Memory B cell (primary cell): ENCODE measurements around the gene PSMD13.
A peak's percentile ranks its signal among the peaks of the same experiment; 100 is the strongest.

Experiments used
- ATAC-seq: fragments of 150-1000 bp; cut with Tn5 transposase; 2 replicates; pipeline ENCODE4 v1.10.0; 2021; ENCODE audit warnings: low read depth, mild to moderate bottlenecking, moderate library complexity
- DNase-seq, 2 donors: peaks; one replicate each; pipeline ENCODE4 v3.0.0; 2022; ENCODE audit warnings: low spot score in 2 of 2
- H3K27ac Mint-ChIP-seq: one replicate; pipeline ENCODE4 v1.8.0; 2022; ENCODE audit warnings: mild to moderate bottlenecking, moderate library complexity, mixed read lengths
- H3K27me3 Mint-ChIP-seq: one replicate; pipeline ENCODE4 v1.8.0; 2022; ENCODE audit warnings: mixed read lengths
- H3K36me3 Mint-ChIP-seq: one replicate; pipeline ENCODE4 v1.8.0; 2022; ENCODE audit warnings: mild to moderate bottlenecking, mixed read lengths
- H3K4me1 Mint-ChIP-seq: one replicate; pipeline ENCODE4 v1.8.0; 2022; ENCODE audit warnings: mixed read lengths
- H3K4me3 Mint-ChIP-seq: one replicate; pipeline ENCODE4 v1.8.0; 2022; ENCODE audit warnings: mild to moderate bottlenecking, moderate library complexity, mixed read lengths
- H3K9me3 Mint-ChIP-seq: one replicate; pipeline ENCODE4 v1.8.0; 2022; ENCODE audit warnings: mixed read lengths

The PSMD13 gene

DNA sequence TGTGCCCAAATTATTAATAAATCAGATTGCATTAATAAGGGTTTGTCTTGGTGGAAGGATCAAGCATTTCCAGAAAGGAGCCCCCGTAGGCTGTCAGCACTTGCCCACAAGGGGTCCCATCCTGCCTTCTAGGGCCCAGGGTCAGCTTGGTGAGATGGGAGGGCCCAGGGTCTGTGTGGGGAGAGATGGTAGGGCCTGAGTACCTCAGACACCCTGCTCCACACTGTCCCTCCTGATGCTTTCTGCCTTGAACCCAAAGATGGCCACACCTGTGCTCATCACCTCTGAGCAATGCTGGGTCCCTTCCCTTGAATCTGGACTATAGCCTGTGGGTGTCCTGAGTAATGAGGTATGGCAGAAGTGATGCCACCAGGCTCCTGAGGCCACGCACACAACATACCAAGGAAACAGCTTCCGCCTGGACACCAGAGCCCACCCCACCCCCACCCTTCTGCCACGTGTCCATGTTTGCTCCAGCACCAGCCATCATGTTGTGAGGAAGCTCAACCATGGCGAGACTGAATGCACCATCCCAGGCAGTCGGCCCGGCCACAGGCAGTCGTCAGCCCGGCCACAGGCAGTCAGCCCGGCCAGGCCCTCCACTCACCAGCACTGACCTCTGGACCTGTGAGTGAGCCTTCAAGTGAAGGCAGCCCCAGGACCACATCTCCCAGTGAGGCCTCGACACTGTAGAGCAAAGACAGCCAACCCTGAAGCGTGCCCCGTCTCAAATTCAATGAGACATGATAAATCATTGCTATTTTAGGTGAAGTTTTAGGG lies 36.4 kb upstream of the PSMD13 start:
- Mint-ChIP-seq H3K9me3 (no peaks in the 10 kb centered on the region), H3K27ac (no peak overlapping the region), H3K27me3 (no peaks in the 10 kb centered on the region), H3K4me3 (no peak overlapping the region), H3K4me1 (peaks cover 17% of the 10 kb centered on the region), H3K36me3 (peaks cover 14% of the 10 kb centered on the region)
- ATAC-seq = no peak
- no peak for DNase-seq

DNA sequence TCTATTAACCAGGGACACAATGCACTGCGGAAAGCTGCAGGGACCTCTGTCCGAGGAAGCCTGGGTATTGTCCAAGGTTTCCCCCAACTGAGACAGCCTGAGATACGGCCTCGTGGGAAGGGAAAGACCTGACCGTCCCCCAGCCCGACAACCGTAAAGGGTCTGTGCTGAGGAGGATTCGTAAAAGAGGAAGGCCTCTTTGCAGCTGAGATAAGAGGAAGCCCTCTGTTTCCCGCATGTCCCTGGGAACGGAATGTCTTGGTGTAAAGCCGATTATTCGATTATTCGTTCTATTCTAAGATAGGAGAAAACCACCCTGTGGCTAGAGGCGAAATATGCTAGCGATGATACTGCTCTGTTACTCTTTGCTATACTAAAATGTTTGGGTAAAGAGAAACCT lies 34.8 kb upstream of the PSMD13 start:
- no peak for ATAC-seq
- no peak for DNase-seq
- H3K4me3 Mint-ChIP-seq = no peak overlapping the region

GRCh38 chr11:202490-202889 lies 34.3 kb upstream of the PSMD13 start:
- DNase-seq (no peak), ATAC-seq (no peak)
- Mint-ChIP-seq H3K4me3 (no peak overlapping the region), H3K4me1 (peaks cover 23% of the 10 kb centered on the region), H3K36me3 (peaks cover 14% of the 10 kb centered on the region), H3K27me3 (no peaks in the 10 kb centered on the region), H3K9me3 (no peaks in the 10 kb centered on the region), H3K27ac (peak overlapping the region; percentile 6)

More for the DNA sequence above, 34.8 kb upstream of the PSMD13 start:
- Mint-ChIP-seq H3K36me3 (peaks cover 14% of the 10 kb centered on the region), H3K27me3 (no peaks in the 10 kb centered on the region), H3K4me1 (peaks cover 23% of the 10 kb centered on the region), H3K27ac (peak overlapping the region; percentile 6), H3K9me3 (no peaks in the 10 kb centered on the region)

DNA sequence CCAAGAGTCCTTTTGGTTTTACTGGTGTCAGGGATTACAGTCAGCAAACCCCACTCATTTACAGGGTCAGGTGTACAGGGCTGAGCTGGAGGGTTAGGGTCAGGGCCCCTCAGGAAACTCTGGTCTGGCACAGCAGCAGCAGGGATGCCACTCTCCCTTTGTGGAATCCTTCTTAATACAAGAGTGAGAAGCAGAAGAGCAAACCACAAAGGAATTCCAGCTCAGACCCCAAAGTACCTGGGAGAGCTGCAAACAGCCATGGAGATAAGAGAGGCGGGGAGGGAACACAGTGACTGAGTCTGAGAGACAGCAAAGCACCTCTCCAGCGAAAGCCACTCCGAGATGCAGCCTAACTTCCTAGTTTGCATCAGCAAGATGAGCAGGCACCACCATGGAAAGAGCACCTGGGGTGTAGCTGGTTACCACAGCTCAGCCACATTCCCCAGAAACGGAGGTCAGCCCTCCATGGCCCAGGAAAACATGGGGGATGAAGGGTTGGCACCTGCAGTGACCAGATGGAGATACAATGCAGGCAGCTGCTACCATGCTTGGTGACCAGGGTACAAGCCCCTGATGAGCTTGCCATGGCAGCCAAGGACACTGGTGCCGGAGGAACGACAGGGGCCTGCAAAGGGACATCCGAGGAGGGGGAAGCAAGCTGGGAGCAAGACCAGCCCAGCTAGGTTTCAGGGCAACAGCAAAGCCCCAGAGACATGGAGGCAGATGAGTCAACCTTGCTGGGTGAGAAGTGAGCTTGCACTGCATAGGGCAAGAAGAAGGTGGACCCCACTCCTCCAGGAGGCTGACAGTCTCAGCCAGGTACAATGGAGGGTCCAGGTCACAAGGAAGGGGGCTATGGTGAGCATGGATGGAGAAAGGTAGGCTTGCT lies 33.5 kb upstream of the PSMD13 start:
- ATAC-seq (no peak), DNase-seq (no peak)
- H3K9me3 Mint-ChIP-seq = no peaks in the 10 kb centered on the region
- peak overlapping the region; percentile 9 for H3K4me3 Mint-ChIP-seq
- no peak overlapping the region for H3K27ac Mint-ChIP-seq
- peaks cover 23% of the 10 kb centered on the region for H3K4me1 Mint-ChIP-seq
- no peaks in the 10 kb centered on the region for H3K27me3 Mint-ChIP-seq
- H3K36me3 Mint-ChIP-seq = peaks cover 14% of the 10 kb centered on the region

- peaks cover 27% of the 10 kb centered on the region for H3K4me1 Mint-ChIP-seq
- no peaks in the 10 kb centered on the region for H3K27me3 Mint-ChIP-seq
- peaks cover 16% of the 10 kb centered on the region for H3K36me3 Mint-ChIP-seq
- H3K9me3 Mint-ChIP-seq = no peaks in the 10 kb centered on the region
- DNase-seq (no peak), ATAC-seq (no peak)
- H3K27ac Mint-ChIP-seq = no peak overlapping the region
- no peak overlapping the region for H3K4me3 Mint-ChIP-seq
Observed at GRCh38 chr11:203945-204586, 32.7 kb upstream of the PSMD13 start.

- H3K4me3 Mint-ChIP-seq = no peak overlapping the region
- DNase-seq = no peak
- H3K9me3 Mint-ChIP-seq = no peaks in the 10 kb centered on the region
Observed at GRCh38 chr11:204587-205109, 32.1 kb upstream of the PSMD13 start.

GRCh38 chr11:205221-206001 lies 31.4 kb upstream of the PSMD13 start:
- H3K36me3 Mint-ChIP-seq = peaks cover 16% of the 10 kb centered on the region
- H3K27me3 Mint-ChIP-seq = no peaks in the 10 kb centered on the region
- DNase-seq = no peak
- peak overlapping the region; percentile 90 for H3K4me3 Mint-ChIP-seq
- ATAC-seq = no peak
- no peaks in the 10 kb centered on the region for H3K9me3 Mint-ChIP-seq
- H3K4me1 Mint-ChIP-seq = peaks cover 30% of the 10 kb centered on the region
- no peak overlapping the region for H3K27ac Mint-ChIP-seq

More at GRCh38 chr11:204587-205109, 32.1 kb upstream of the PSMD13 start:
- H3K36me3 Mint-ChIP-seq = peaks cover 16% of the 10 kb centered on the region
- H3K27me3 Mint-ChIP-seq = no peaks in the 10 kb centered on the region
- peaks cover 27% of the 10 kb centered on the region for H3K4me1 Mint-ChIP-seq
- H3K27ac Mint-ChIP-seq = no peak overlapping the region
- ATAC-seq = no peak

GRCh38 chr11:206002-206384 lies 30.8 kb upstream of the PSMD13 start:
- Mint-ChIP-seq H3K4me1 (peaks cover 30% of the 10 kb centered on the region), H3K36me3 (peaks cover 14% of the 10 kb centered on the region)

DNA sequence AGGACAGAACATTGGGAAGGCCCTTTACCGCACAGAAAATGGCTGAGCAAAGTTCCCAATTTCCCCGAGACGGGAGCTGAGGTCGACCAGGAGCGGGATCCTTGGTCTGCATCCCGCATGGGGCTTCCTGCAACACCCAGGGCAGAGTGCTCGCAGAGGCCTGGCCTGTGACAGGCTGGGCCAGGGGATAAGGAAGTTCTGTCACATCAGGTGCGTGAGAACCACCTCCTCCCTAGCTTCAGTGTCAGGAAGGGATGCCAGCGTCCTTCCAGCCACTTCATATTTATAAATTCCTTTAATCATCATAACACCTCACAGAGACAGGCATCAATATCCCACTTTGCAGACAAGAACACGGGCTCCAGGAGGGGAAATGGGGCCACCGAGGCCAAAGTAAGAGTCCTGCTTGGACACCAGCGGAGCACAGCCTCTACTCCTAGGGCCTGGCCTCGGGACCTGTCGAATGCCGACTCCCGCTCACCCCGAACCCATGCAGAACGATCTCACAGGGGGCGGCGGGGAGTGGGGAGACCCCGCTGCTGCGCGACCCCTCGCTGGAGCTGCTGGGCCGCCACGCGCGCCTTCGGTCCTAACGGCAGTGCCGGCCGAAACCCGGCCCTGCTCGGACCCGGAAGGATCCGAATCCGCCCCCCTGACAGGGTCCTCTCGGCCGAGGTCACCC lies 30.1 kb upstream of the PSMD13 start:
- peaks cover 14% of the 10 kb centered on the region for H3K36me3 Mint-ChIP-seq
- H3K9me3 Mint-ChIP-seq = no peaks in the 10 kb centered on the region
- H3K4me1 Mint-ChIP-seq = peaks cover 29% of the 10 kb centered on the region
- H3K27me3 Mint-ChIP-seq = no peaks in the 10 kb centered on the region
- DNase-seq (no peak), ATAC-seq (no peak)
- peak overlapping the region; percentile 90 for H3K4me3 Mint-ChIP-seq
- H3K27ac Mint-ChIP-seq = peak overlapping the region; percentile 90

More at GRCh38 chr11:206002-206384, 30.8 kb upstream of the PSMD13 start:
- no peaks in the 10 kb centered on the region for H3K9me3 Mint-ChIP-seq
- no peaks in the 10 kb centered on the region for H3K27me3 Mint-ChIP-seq
- peak overlapping the region; percentile 90 for H3K4me3 Mint-ChIP-seq
- peak overlapping the region; percentile 90 for H3K27ac Mint-ChIP-seq
- ATAC-seq (no peak), DNase-seq (no peak)

DNA sequence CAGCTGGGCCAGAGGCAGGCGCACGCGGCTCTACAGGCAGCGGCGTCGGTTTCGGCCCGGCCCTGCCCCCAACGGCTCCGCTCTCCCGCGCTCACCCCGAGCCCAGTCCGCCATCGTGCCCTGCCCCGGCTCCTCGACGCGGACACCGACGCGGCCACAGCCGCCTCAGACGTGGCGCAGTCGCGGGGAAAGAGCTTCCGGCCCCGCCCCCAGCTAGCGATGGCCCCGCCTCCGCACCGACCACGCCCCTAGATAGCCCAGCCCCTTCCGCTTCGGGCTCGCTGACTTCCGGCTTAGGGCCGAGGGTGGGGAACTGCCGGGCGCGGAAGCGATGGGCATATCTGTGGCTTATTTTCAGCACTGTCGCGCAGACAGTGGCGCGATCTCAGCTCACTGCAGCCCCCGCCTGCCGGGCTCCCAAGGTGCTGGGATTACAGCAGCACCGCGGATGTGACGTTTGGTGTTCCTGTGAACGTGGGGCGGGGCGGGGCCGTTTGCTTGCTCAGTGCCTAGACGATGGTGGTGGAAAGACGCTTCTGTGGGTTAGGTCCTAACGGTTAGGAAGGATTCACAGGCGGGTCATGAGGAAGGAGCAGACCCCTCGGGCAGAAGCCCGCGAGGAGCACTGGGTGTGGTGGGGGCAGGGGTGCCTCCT lies 29.4 kb upstream of the PSMD13 start, which contains the start of the genes BET1L and RIC8A:
BET1L (minus strand) TSS at position 192 of the 655 bp plus-strand sequence; CDS start at position 114, 78 bp downstream.
RIC8A (plus strand) TSS at position 501 of the 655 bp plus-strand sequence. CDS start 1,147 bp downstream, outside the sequence.
- peak; percentile 80 for ATAC-seq
- H3K4me1 Mint-ChIP-seq = peaks cover 26% of the 10 kb centered on the region

GRCh38 chr11:207863-208180 lies 29.0 kb upstream of the PSMD13 start:
- DNase-seq = no peak
- Mint-ChIP-seq H3K9me3 (no peaks in the 10 kb centered on the region), H3K36me3 (peaks cover 13% of the 10 kb centered on the region), H3K4me3 (peak overlapping the region; percentile 90), H3K27me3 (no peaks in the 10 kb centered on the region), H3K4me1 (peaks cover 23% of the 10 kb centered on the region), H3K27ac (peak overlapping the region; percentile 90)
- ATAC-seq = peak; percentile 6

More for the DNA sequence above, 29.4 kb upstream of the PSMD13 start, which contains the start of the genes BET1L and RIC8A:
- peak within 1 kb of the TSS; percentile 90 for H3K27ac Mint-ChIP-seq
- peak within 1 kb of the TSS; percentile 90 for H3K4me3 Mint-ChIP-seq
- H3K27me3 Mint-ChIP-seq = no peaks in the 10 kb centered on the region
- DNase-seq = peak; percentile 96 to 98
- peaks cover 14% of the 10 kb centered on the region for H3K36me3 Mint-ChIP-seq
- H3K9me3 Mint-ChIP-seq = no peaks in the 10 kb centered on the region

DNA sequence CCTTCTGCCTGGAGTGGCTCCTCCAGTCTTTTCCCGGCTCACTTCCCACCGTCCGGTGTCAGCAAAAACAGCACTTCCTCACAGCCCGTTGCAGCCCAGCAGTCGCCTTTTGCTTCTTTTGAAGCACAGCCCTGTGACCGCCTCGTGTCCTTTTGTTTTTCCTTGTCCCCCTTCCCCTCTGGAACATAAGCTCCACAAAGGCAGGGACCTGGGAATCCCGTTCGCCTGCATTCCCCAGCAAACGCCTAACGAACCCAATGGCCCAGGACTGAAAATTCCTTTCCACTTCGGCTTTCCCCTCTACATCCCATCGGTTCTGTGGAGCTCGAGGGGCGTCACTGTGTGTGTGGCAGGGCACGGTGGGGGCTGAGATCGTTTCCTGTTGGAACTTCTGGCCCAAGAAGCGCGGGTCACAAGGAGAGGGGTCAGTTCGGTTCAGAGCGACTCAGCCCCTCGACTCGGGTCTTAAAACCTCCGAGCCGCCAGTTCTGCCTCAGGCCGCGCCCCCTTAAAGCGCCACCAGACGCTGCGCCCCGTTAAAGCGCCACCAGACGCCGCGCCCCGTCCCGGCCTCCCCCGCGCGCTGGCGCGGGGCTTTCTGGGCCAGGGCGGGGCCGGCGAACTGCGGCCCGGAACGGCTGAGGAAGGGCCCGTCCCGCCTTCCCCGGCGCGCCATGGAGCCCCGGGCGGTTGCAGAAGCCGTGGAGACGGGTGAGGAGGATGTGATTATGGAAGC lies 28.4 kb upstream of the PSMD13 start:
- DNase-seq (peak; percentile 75 to 76), ATAC-seq (peak; percentile 64)
- H3K27me3 Mint-ChIP-seq = no peaks in the 10 kb centered on the region
- H3K27ac Mint-ChIP-seq = peak overlapping the region; percentile 90
- H3K9me3 Mint-ChIP-seq = no peaks in the 10 kb centered on the region
- peak overlapping the region; percentile 90 for H3K4me3 Mint-ChIP-seq
- H3K4me1 Mint-ChIP-seq = peaks cover 22% of the 10 kb centered on the region
- peaks cover 14% of the 10 kb centered on the region for H3K36me3 Mint-ChIP-seq
